ENCODE measurements around the gene SCART1. TPM values are rescaled to one million over a fixed set of nuclear protein-coding genes. Genes with fewer than 3 reads are reported as not detected.
"Not testable (repeated sequence)": the region's sequence is repeated elsewhere in the genome, so short reads cannot be mapped to it uniquely, and the experiment has no call there.

Gene SCART1
- total and polyA plus RNA-seq, 4 donors = 0.33 to 4.8 (median 2.0) TPM

DNA sequence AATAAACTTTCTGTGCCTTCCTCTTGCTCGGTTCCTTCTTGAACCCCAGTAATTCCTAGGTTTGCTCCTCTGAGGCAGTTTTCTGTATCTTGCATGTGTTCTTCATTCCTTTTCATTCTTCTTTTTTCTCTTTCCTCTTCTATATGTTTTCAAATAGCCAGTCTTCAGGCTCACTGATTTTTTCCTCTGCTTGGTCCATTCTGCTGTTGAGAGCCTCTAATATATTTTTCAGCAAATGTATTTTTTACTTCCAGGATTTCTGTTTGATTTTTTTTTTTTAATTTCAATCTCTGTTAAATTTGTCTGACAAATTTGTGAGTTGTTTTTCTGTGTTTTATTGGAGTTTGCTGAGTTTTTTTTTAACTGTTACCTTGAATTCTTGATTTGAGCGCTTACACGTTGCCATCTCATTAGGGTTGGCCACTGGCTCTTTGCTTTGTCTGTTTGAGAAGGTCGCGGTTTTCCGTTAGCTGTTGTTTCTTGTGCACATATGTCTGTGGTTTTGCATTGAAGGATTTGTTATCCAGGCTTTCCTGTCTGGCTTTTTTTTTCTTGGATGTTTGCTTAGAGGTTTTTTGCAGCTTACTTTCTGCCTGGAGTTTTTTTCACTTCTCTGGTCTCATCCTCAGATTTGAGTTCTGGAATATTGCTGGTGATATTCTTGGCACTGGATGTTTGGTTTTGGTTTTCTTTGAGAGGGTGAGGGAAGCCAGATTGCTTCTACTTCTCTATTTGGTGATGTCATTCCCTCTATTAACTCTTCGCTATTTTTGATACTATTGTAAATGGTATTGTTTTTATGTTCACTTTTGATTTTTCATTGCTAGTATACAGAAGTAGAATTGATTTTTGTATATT is 42.0 kb upstream of the SCART1 start:
- Histone ChIP-seq H3K4me3 (no peak overlapping the region), H3K36me3 (ENCODE audit: control insufficient read depth in 4 of 4, insufficient read depth in 4 of 4, low read length in 4 of 4) (peaks cover 8 to 69% (median 43%) of the 10 kb centered on the region in 4 donors), H3K27me3 (ENCODE audit: control insufficient read depth in 3 of 3, insufficient read depth in 3 of 3, low read length in 2 of 3) (no peaks in the 10 kb centered on the region), H3K9me3 (ENCODE audit: control insufficient read depth in 4 of 4, insufficient read depth in 3 of 4, low read length in 3 of 4) (peaks cover 2 to 16% (median 6%) of the 10 kb centered on the region in 4 donors), H3K27ac (ENCODE audit: low read depth in 1 of 2, low read length in 1 of 2) (no peak overlapping the region), H3K4me1 (ENCODE audit: control insufficient read depth in 5 of 5, insufficient read depth in 5 of 5, low read length in 5 of 5) (no peaks in the 10 kb centered on the region), H3K9ac (ENCODE audit: insufficient read depth in 1 of 2, low read length in 2 of 2) (no peak overlapping the region)
- DNase-seq (no peak), ATAC-seq (ENCODE audit: insufficient read depth, low FRiP score) (no peak)
- TF ChIP-seq, protein P1, sequence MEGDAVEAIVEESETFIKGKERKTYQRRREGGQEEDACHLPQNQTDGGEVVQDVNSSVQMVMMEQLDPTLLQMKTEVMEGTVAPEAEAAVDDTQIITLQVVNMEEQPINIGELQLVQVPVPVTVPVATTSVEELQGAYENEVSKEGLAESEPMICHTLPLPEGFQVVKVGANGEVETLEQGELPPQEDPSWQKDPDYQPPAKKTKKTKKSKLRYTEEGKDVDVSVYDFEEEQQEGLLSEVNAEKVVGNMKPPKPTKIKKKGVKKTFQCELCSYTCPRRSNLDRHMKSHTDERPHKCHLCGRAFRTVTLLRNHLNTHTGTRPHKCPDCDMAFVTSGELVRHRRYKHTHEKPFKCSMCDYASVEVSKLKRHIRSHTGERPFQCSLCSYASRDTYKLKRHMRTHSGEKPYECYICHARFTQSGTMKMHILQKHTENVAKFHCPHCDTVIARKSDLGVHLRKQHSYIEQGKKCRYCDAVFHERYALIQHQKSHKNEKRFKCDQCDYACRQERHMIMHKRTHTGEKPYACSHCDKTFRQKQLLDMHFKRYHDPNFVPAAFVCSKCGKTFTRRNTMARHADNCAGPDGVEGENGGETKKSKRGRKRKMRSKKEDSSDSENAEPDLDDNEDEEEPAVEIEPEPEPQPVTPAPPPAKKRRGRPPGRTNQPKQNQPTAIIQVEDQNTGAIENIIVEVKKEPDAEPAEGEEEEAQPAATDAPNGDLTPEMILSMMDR (IDR thresholded peaks at IDR 0.05; ENCODE audit: control extremely low read depth, extremely low read depth) = no peak
- 97 to 99% methylated on average over 7 of the region's 7 CpGs for WGBS, 2 donors

DNA sequence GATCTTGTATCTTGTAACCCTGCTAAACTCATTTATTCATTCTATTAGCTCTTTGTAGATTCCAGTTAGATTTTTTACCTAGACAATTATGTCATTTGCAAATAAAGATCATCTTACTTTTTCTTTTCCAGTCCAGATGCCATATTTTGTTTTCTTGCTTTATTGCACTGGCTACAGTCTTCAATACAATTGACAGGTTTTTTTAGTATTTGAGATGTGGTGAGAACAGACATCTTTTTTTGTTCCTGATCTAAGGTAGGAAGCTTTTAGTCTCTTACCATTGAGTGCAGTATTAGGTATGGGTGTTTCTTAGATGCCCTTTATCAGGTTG is 41.4 kb upstream of the SCART1 start:
- no peak for ATAC-seq (ENCODE audit: insufficient read depth, low FRiP score)
- TF ChIP-seq, protein P1 (IDR thresholded peaks at IDR 0.05; ENCODE audit: control extremely low read depth, extremely low read depth) = no peak
- Histone ChIP-seq H3K36me3 (ENCODE audit: control insufficient read depth in 4 of 4, insufficient read depth in 4 of 4, low read length in 4 of 4) (peaks cover 8 to 63% (median 39%) of the 10 kb centered on the region in 4 donors), H3K27ac (ENCODE audit: low read depth in 1 of 2, low read length in 1 of 2) (no peak overlapping the region), H3K9ac (ENCODE audit: insufficient read depth in 1 of 2, low read length in 2 of 2) (no peak overlapping the region), H3K27me3 (ENCODE audit: control insufficient read depth in 3 of 3, insufficient read depth in 3 of 3, low read length in 2 of 3) (no peaks in the 10 kb centered on the region), H3K4me3 (no peak overlapping the region), H3K4me1 (ENCODE audit: control insufficient read depth in 5 of 5, insufficient read depth in 5 of 5, low read length in 5 of 5) (no peaks in the 10 kb centered on the region), H3K9me3 (ENCODE audit: control insufficient read depth in 4 of 4, insufficient read depth in 3 of 4, low read length in 3 of 4) (peaks cover 2 to 16% (median 6%) of the 10 kb centered on the region in 4 donors)
- DNase-seq = no peak

DNA sequence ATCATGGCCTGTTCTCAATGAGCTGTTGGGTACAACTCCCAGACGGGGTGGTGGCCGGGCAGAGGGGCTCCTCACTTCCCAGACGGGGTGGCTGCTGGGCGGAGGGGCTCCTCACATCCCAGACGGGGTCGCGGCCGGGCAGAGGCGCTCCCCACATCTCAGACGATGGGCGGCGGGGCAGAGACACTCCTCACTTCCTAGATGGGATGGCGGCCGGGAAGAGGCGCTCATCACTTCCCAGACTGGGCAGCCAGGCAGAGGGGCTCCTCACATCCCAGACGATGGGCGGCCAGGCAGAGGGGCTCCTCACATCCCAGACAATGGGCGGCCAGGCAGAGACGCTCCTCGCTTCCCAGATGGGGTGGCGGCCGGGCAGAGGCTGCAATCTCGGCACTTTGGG is 39.3 kb upstream of the SCART1 start:
- H3K4me3 ChIP-seq; ATAC-seq (ENCODE audit: insufficient read depth, low FRiP score); DNase-seq; H3K9ac ChIP-seq (ENCODE audit: insufficient read depth in 1 of 2, low read length in 2 of 2); H3K4me1 ChIP-seq (ENCODE audit: control insufficient read depth in 5 of 5, insufficient read depth in 5 of 5, low read length in 5 of 5); H3K27ac ChIP-seq (ENCODE audit: low read depth in 1 of 2, low read length in 1 of 2); H3K27me3 ChIP-seq (ENCODE audit: control insufficient read depth in 3 of 3, insufficient read depth in 3 of 3, low read length in 2 of 3): not testable (repeated sequence)
- 96 to 98% methylated on average over 20 to 22 of the region's 23 CpGs for WGBS, 2 donors
- peaks cover 14 to 49% (median 32%) of the 10 kb centered on the region in 4 donors for H3K36me3 ChIP-seq (ENCODE audit: control insufficient read depth in 4 of 4, insufficient read depth in 4 of 4, low read length in 4 of 4)
- peaks cover 2 to 16% (median 3%) of the 10 kb centered on the region in 4 donors for H3K9me3 ChIP-seq (ENCODE audit: control insufficient read depth in 4 of 4, insufficient read depth in 3 of 4, low read length in 3 of 4)

DNA sequence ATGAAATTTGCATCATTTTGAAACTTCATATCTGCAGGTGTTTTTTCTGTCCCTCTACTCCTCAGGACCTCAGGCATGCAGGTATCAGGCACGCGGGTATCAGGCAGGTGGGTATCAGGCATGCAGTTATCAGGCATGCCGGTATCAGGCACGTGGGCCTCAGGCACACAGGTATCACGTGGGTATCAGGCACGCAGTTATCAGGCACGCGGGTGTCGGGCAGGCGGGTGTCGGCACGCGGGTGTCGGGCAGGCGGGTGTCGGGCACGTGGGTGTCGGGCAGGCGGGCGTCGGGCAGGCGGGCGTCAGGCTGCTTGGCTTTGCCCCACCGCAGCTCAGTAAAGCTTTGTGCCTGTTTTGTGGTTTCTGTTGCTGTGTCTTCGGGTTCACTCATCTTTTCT is 38.0 kb upstream of the SCART1 start:
- Histone ChIP-seq H3K9ac (ENCODE audit: insufficient read depth in 1 of 2, low read length in 2 of 2) (no peak overlapping the region), H3K9me3 (ENCODE audit: control insufficient read depth in 4 of 4, insufficient read depth in 3 of 4, low read length in 3 of 4) (peaks cover 2 to 11% (median 3%) of the 10 kb centered on the region in 4 donors), H3K4me1 (ENCODE audit: control insufficient read depth in 5 of 5, insufficient read depth in 5 of 5, low read length in 5 of 5) (no peaks in the 10 kb centered on the region), H3K27me3 (ENCODE audit: control insufficient read depth in 3 of 3, insufficient read depth in 3 of 3, low read length in 2 of 3) (no peaks in the 10 kb centered on the region), H3K36me3 (ENCODE audit: control insufficient read depth in 4 of 4, insufficient read depth in 4 of 4, low read length in 4 of 4) (peaks cover 12 to 39% (median 30%) of the 10 kb centered on the region in 4 donors), H3K27ac (ENCODE audit: low read depth in 1 of 2, low read length in 1 of 2) (no peak overlapping the region), H3K4me3 (no peak overlapping the region)
- ATAC-seq (ENCODE audit: insufficient read depth, low FRiP score) (no peak), DNase-seq (no peak)
- TF ChIP-seq, protein P1 (IDR thresholded peaks at IDR 0.05; ENCODE audit: control extremely low read depth, extremely low read depth) = no peak
- 95% methylated on average over 25 of the region's 25 CpGs for WGBS, 2 donors
